HG03095 (cell line): ENCODE measurements around the gene SCFD2.
"Not testable (repeated sequence)": the region's sequence is repeated elsewhere in the genome, so short reads cannot be mapped to it uniquely, and the experiment has no call there.

ENCODE experiments used
- ATAC-seq: cut with Tn5 transposase; IDR thresholded peaks from one replicate; pipeline ENCODE4 v1.9.1; 2021; ENCODE audit warnings: moderate library complexity; ENCODE audit not compliant: unreplicated experiment

SCFD2 gene

DNA sequence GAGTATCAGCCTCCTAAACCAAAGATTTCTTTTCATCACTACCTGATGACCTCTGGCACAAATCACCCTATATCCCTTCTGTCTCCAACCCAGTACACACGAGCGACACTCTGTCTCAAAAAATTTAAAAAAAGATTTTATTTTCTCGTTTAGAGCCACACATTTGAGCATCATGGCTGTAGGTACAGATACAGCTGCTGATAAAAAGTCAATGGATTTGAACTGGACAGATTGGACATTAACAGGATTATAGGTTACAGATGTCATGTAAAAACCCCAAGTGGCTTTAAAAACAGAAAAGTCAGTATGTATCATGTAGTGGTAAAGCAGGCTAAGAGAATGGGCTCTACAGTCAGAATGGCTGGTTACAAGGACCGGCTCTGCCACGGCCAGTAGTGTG is 171.1 kb downstream of the SCFD2 start:
- ATAC-seq, result no peak

DNA sequence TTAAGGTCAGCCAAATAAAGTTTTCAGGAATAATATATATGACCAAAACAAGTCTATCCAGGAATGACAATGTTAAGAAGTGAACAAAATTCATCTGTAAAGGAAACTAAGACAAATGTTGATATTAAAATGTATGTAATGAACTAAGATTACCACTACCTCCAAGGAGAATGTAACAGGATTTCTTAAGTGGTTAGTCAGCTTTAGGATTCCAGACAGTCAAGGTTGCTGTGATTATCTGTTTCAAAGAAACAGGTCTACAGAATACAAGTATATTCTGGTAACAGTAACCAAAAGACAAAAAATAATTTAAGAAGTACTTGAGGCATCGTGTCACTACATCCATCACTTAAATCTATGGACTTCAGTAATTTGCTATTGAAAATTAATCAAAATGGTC is 172.8 kb downstream of the SCFD2 start:
- ATAC-seq, result no peak

GRCh38 chr4:53192496-53192895 is 173.4 kb downstream of the SCFD2 start:
- no peak for ATAC-seq

DNA sequence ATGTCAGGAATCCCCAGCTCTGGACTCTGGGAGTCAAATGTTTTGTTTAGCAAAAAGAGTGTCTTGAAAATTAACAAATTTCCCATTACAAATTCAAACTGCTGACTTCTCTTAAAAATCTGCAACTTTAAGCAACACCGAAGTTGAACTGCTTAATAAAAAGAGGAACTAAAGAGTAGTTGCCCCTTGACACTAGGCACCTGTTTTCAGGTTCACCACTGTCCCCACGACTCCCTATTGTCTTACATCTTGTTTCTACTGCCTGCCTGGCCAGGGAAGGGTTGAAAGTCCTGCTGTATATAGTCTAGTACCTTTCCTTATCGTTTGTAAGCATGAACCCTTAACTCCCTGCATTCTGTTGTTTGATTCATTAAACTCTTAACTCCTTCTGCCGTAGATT is 173.9 kb downstream of the SCFD2 start:
- ATAC-seq, result no peak

- ATAC-seq, result no peak
Observed at GRCh38 chr4:53189011-53189410, 176.8 kb downstream of the SCFD2 start.

DNA sequence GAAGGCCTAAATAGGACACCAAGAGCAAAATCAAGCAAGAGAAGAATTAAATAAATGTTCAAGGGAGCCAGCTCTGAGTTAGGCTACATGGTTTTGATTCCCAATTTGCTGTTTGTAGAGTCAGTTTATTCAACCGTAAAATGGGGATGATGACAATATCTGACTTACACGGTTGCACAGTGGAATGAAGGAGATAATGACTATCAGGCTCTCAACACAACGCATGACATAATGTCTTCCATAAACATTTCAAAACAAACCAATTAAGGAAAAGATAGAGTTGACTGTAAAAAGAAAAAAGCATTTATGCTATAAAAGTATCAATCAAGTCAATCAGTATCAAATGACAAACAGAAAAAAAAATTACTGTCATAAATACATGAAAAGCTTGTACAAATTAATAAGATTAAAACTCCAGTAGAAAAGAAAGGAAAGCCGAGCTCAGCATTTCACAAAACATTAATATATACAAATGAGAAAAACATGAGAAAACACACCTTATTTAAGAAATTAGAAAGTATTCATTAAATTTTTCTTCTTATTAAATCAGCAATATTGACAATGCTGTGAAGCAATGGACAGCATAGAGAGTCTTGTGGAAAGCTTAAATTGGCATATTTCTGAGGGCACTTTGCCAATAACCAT is 179.0 kb downstream of the SCFD2 start:
- no peak for ATAC-seq

DNA sequence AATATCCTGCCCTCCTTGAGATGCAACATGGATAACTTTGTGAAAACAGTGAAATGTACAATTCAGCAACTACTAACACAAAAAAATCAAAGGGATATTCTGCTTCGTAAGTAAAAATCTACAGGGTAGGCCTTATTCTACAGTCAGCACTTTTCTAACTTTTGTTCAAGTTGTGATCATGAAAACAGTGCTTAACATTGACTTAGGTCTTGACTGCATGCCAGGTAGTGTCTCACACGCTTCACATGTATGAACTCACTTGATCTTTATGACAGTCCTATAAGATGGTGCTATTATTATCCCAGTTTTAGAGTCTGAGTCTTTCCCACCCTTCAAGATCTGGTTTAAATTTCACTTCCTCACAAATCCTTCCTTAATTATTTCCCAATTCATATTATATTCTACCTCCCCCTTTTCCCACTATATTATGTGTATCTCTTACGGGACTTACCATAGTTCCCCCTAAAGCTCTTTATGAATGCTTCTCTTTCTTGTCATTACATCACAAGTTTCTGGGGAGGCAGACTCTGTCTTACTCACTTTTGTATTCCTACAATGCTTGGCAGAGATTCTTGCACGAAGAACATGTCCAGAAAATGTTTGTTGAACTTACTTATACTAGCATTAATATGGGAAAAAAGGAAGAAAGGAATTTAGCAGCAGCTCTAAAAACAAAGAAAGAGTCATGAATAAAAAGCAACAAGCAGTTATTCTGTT is 179.8 kb downstream of the SCFD2 start:
- no peak for ATAC-seq

GRCh38 chr4:53183754-53184153 is 182.1 kb downstream of the SCFD2 start:
- no peak for ATAC-seq

DNA sequence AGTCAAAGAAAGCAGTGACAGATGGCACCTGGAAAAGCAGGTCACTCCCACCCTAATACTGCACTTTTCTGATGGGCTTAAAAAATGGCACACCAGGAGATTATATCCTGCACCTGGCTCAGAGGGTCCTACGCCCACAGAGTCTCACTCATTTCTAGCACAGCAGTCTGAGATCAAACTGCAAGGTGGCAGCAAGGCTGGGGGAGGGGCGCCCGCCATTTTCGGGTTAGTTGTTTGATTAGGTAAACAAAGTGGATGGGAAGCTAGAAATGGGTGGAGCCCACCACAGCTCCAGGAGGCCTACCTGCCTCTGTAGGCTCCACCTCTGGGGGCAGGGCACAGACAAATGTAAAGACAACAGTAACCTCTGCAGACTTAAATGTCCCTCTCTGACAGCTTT is 188.1 kb downstream of the SCFD2 start:
- not testable (repeated sequence) for ATAC-seq

- ATAC-seq, result no peak
Observed at GRCh38 chr4:53175640-53176039, 190.2 kb downstream of the SCFD2 start.

DNA sequence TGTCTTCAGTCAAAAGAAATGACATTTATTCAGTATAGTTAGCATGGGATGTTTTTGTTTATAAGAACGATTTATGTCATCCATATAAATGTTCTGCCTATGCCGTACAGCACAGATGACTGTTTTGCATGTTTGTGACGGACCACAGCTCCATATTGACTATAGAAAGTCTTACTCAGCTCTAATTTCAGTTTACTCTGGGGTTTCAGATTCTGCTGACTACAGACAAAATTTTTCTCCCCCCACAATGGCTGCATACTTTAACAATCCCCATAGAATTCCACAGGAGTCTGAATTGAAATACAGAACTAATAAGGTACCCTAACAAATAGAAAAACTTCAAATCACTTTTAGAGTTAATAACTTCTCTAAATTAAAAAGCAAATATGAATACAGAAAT is 191.0 kb downstream of the SCFD2 start:
- ATAC-seq, result no peak

DNA sequence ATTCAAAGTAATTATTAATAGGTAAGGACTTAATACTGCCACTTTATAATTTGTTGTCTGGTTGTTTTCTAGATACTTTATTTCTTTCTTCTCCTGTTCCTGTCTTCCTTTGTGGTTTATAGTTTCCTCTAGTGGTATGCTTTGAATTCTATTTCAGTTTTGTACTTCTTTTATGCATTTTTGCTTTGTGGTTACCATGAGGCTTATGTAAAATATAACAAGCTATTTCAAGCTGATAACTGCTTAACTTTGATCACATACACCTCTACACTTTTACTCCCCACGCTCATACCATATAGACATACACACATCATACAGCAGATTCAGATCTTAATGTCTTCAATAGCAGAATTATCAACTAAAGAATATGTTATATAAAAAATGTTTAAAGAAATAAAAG is 192.3 kb downstream of the SCFD2 start:
- ATAC-seq, result no peak

DNA sequence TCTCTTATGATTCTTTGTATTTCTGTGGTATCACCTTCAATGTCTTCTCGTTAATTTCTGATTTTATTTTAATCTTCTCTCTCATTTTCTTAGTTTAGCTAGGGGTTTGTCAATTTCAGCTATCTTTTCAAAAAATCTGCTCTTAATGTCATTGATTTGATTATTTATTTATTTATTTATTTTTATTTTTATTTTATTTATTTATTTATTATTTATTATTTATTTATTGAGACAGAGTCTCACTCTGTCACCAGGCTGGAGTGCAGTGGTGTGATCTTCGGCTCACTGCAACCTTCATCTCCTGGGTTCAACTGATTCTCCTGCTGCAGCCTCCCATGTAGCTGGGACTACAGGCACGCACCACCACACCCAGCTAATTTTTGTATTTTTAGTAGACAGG is 194.1 kb downstream of the SCFD2 start:
- ATAC-seq, result no peak

GRCh38 chr4:53169695-53170617 is 195.9 kb downstream of the SCFD2 start:
- ATAC-seq, result no peak

- no peak for ATAC-seq
Observed at GRCh38 chr4:53168228-53168627, 197.6 kb downstream of the SCFD2 start.

DNA sequence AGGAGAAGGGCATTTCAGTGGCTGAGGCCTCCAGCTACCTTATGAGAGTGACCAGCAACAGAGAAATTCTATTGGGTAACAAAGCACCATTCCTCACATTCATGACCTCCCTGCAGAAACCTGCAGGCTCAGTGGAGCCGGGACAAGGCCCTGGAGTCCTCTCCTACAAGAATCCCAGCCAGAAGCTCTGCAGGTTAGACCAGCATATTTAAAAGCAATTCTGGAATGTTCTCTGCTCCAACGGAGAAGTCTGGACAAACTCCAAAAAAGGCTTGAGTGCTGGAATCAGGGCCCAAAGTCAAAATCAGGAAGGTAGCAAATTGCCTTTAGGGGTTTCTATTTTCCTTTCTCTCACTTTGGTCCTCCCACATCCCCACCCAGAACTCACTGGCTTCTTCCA is 202.9 kb downstream of the SCFD2 start:
- ATAC-seq, result no peak

DNA sequence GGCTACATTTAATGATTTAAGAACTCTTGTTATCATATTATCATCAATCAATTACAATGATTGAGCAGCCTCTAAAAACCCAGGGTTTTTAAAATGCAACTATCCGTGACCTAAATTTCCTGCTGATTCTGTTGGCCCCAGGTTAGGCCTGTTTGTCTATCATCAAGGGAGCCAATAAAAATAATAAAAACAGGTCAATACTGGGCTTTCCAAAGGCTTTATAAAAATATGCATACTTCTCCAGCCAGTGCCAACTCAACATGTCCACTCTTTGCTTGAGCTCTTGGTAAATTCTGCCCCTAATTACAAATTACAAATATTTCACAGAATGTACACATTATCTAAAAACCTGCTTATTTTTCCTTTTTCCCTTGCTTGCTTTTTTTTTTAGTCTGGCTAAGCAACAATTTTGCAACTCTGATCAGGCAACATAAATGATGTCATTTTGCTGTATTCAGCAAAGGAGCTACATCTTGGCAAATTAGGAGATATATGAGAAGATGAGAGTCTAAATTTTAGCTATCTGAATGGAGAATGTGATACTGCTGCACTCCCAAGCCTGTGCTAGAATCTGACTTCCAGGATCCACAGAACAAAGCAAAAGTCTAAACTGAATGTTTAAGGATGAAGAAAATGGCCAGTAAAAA is 204.0 kb downstream of the SCFD2 start:
- ATAC-seq, result no peak

- no peak for ATAC-seq
Observed at GRCh38 chr4:53161051-53161786, 204.6 kb downstream of the SCFD2 start.

DNA sequence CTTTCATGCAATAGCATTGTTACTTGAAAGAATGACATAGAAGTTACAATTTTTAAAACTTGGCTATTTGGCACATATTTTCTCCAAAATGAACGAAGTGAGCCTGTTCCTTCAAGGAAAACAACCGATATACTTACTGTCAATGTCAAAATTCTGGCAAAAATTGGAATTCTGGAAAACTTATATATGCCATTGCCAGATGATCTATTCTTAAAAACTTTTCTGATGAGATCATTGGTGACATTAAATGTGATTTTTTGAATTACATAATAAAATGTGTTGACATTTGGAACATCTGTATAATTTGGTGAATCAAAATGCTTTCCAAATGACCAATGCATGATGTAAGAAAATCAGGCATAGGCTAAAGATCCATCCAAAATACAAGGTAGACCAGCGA is 209.0 kb downstream of the SCFD2 start:
- no peak for ATAC-seq

- ATAC-seq, result no peak
Observed at GRCh38 chr4:53152467-53152866, 213.4 kb downstream of the SCFD2 start.

- ATAC-seq, result no peak
Observed at GRCh38 chr4:53151489-53151788, 214.4 kb downstream of the SCFD2 start.
